Esophagus (tissue), 2 donors: ENCODE measurements around the gene DISP2. TPM values are rescaled to one million over a fixed set of nuclear protein-coding genes. Genes with fewer than 3 reads are reported as not detected.

ENCODE experiments used
- H3K27ac ChIP-seq, 2 donors: one replicate each; pipeline ENCODE4 v1.5.1; 2013; ENCODE audit warnings: low read depth in 2 of 2, mild to moderate bottlenecking in 2 of 2, inconsistent platforms in 1 of 2, low read length in 1 of 2, moderate library complexity in 1 of 2
- H3K27me3 ChIP-seq, 2 donors: one replicate each; pipeline ENCODE4 v1.6.1; 2013; ENCODE audit warnings: low read length in 2 of 2, control low read depth in 1 of 2, mild to moderate bottlenecking in 1 of 2; ENCODE audit not compliant: insufficient read depth in 2 of 2, control insufficient read depth in 1 of 2
- H3K36me3 ChIP-seq, 2 donors: one replicate each; pipeline ENCODE4 v1.6.1; 2013; ENCODE audit warnings: low read length in 1 of 2; ENCODE audit not compliant: control insufficient read depth in 2 of 2, insufficient read depth in 2 of 2
- H3K4me1 ChIP-seq, 2 donors: one replicate each; pipeline ENCODE4 v1.6.1; 2013; ENCODE audit warnings: low read length in 1 of 2; ENCODE audit not compliant: control insufficient read depth in 2 of 2, insufficient read depth in 2 of 2
- H3K4me3 ChIP-seq, 2 donors: one replicate each; pipeline ENCODE4 v1.5.1; 2013; ENCODE audit warnings: low read length in 2 of 2, mild to moderate bottlenecking in 2 of 2, low read depth in 1 of 2, moderate library complexity in 1 of 2
- H3K9me3 ChIP-seq, 2 donors: one replicate each; pipeline ENCODE4 v1.6.1; 2013; ENCODE audit warnings: mild to moderate bottlenecking in 2 of 2, low read depth in 1 of 2, low read length in 1 of 2, moderate library complexity in 1 of 2; ENCODE audit not compliant: control insufficient read depth in 2 of 2, insufficient read depth in 1 of 2
- WGBS, 2 donors: extraction: QIAGEN DNeasy Blood & Tissue Kit; methylation state at CpG; one replicate each; pipeline ENCODE4 v1.1.7; 2013; 5-methylcytosine and 5-hydroxymethylcytosine counted together
- polyA plus RNA-seq, 2 donors: library from polyadenylated mRNA; stranded (reverse); fragments of 200-250 nt; gene quantifications; one replicate each; pipeline ENCODE4 v1.2.3, GENCODE V29; 2013
- donor health status: healthy with polysubstance abuse.
- donor health status: Bipolar disorder and iron deficiency.

DISP2 gene
- polyA plus RNA-seq, 2 donors, result 0.33 to 1.3 TPM

GRCh38 chr15:40347559-40348473 is 10.2 kb upstream of the DISP2 start:
- Histone ChIP-seq H3K4me1 (peaks cover 5 to 38% of the 10 kb centered on the region in 2 donors), H3K36me3 (no peaks in the 10 kb centered on the region), H3K27ac (peak overlapping the region; percentile 74 to 82), H3K27me3 (no peaks in the 10 kb centered on the region), H3K4me3 (no peak overlapping the region), H3K9me3 (no peaks in the 10 kb centered on the region)
- WGBS, 2 donors, result 73 to 81% methylated on average over 11 of the region's 11 CpGs

- Histone ChIP-seq H3K27ac (peak overlapping the region; percentile 30 to 82), H3K9me3 (no peaks in the 10 kb centered on the region)
Measured at GRCh38 chr15:40348474-40348870, 9.5 kb upstream of the DISP2 start.

GRCh38 chr15:40349163-40349562 is 8.9 kb upstream of the DISP2 start:
- Histone ChIP-seq H3K27me3 (no peaks in the 10 kb centered on the region), H3K4me3 (no peak overlapping the region), H3K4me1 (peaks cover 7 to 27% of the 10 kb centered on the region in 2 donors), H3K9me3 (no peaks in the 10 kb centered on the region), H3K27ac (no peak overlapping the region), H3K36me3 (no peaks in the 10 kb centered on the region)
- 86 to 96% methylated on average over 5 of the region's 5 CpGs for WGBS, 2 donors

More at GRCh38 chr15:40348474-40348870, 9.5 kb upstream of the DISP2 start:
- H3K27me3 ChIP-seq, result no peaks in the 10 kb centered on the region
- H3K4me3 ChIP-seq, result no peak overlapping the region
- H3K36me3 ChIP-seq, result no peaks in the 10 kb centered on the region
- WGBS, 2 donors, result 83 to 85% methylated on average over 5 of the region's 5 CpGs
- H3K4me1 ChIP-seq, result peaks cover 5 to 34% of the 10 kb centered on the region in 2 donors

GRCh38 chr15:40352281-40352901 is 5.6 kb upstream of the DISP2 start:
- Histone ChIP-seq H3K36me3 (no peaks in the 10 kb centered on the region), H3K4me1 (peaks cover 2 to 12% of the 10 kb centered on the region in 2 donors), H3K4me3 (no peak overlapping the region), H3K27ac (no peak overlapping the region), H3K9me3 (no peaks in the 10 kb centered on the region), H3K27me3 (no peaks in the 10 kb centered on the region)
- WGBS, 2 donors, result 73 to 74% methylated on average over 7 of the region's 7 CpGs

- peaks cover 6 to 10% of the 10 kb centered on the region in 2 donors for H3K4me1 ChIP-seq
- H3K27me3 ChIP-seq, result no peaks in the 10 kb centered on the region
- no peaks in the 10 kb centered on the region for H3K9me3 ChIP-seq
- H3K4me3 ChIP-seq, result no peak overlapping the region
- 68 to 83% methylated on average over 5 of the region's 5 CpGs for WGBS, 2 donors
- no peak overlapping the region for H3K27ac ChIP-seq
- no peaks in the 10 kb centered on the region for H3K36me3 ChIP-seq
Measured at GRCh38 chr15:40353697-40354096, 4.3 kb upstream of the DISP2 start.

- peaks cover 6 to 10% of the 10 kb centered on the region in 2 donors for H3K4me1 ChIP-seq
- no peaks in the 10 kb centered on the region for H3K9me3 ChIP-seq
- H3K36me3 ChIP-seq, result no peaks in the 10 kb centered on the region
- H3K4me3 ChIP-seq, result no peak overlapping the region
- 45% methylated on average over 9 of the region's 9 CpGs for WGBS, 2 donors
- no peaks in the 10 kb centered on the region for H3K27me3 ChIP-seq
- no peak overlapping the region for H3K27ac ChIP-seq
Measured at GRCh38 chr15:40354408-40355171, 3.4 kb upstream of the DISP2 start.

- Histone ChIP-seq H3K4me1 (peaks cover 6 to 10% of the 10 kb centered on the region in 2 donors), H3K27ac (no peak overlapping the region), H3K4me3 (no peak overlapping the region), H3K27me3 (no peaks in the 10 kb centered on the region), H3K36me3 (no peaks in the 10 kb centered on the region), H3K9me3 (no peaks in the 10 kb centered on the region)
- 80 to 86% methylated on average over 5 of the region's 5 CpGs for WGBS, 2 donors
Measured at GRCh38 chr15:40355976-40356585, 1.9 kb upstream of the DISP2 start.

GRCh38 chr15:40357246-40357645 is 773 bp upstream of the DISP2 start:
- WGBS, 2 donors, result 59 to 69% methylated on average over 1 of the region's 1 CpG
- no peak overlapping the region for H3K4me3 ChIP-seq
- H3K9me3 ChIP-seq, result no peaks in the 10 kb centered on the region
- no peaks in the 10 kb centered on the region for H3K36me3 ChIP-seq
- no peak overlapping the region for H3K27ac ChIP-seq
- peaks cover 6 to 10% of the 10 kb centered on the region in 2 donors for H3K4me1 ChIP-seq
- H3K27me3 ChIP-seq, result no peaks in the 10 kb centered on the region
